ENCODE results near the gene SLCO2B1. TPM values are rescaled to one million over a fixed set of nuclear protein-coding genes. Genes with fewer than 3 reads are reported as not detected.

SLCO2B1 gene
- total RNA-seq, 1 experiment from 2014 or later, result 0.57 TPM

DNA sequence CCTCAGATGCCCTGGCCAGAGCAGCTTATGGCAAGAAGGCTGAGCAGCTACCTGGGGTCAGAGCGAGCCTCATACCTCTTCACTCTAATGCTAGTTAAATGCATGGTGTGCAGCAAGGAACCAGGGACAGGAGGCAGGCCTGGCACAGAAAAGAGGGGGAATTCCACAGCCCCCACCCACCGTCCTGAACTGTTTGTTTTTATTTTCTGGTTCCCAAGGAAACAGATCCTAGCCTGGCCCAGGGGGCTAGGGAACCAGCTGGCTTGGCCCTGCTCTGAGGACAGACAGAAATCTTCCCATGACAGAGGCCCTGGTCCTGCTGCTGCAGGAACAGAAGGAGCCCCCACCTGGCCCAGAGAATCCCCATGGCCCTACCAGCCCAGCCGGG is 40.4 kb downstream of the SLCO2B1 start:
- DNase-seq (ENCODE audit: low spot score) (no peak), ATAC-seq (no peak)
- H3K27ac Mint-ChIP-seq, result no peak overlapping the region
- H3K36me3 Mint-ChIP-seq, result no peaks in the 10 kb centered on the region
- no peaks in the 10 kb centered on the region for H3K27me3 Mint-ChIP-seq (ENCODE audit: low read depth)
- H3K4me1 Mint-ChIP-seq, result peaks cover 11% of the 10 kb centered on the region
- ChIA-PET CTCF (interaction anchor here (1.0 to 9.2 kb wide), 5 partner anchors 13 to 89 kb away, joined by 4 to 112 read pairs (median 9); no protein-coding TSS in a partner anchor), POLR2A (no interaction called here)
- TF ChIP-seq, protein P1, sequence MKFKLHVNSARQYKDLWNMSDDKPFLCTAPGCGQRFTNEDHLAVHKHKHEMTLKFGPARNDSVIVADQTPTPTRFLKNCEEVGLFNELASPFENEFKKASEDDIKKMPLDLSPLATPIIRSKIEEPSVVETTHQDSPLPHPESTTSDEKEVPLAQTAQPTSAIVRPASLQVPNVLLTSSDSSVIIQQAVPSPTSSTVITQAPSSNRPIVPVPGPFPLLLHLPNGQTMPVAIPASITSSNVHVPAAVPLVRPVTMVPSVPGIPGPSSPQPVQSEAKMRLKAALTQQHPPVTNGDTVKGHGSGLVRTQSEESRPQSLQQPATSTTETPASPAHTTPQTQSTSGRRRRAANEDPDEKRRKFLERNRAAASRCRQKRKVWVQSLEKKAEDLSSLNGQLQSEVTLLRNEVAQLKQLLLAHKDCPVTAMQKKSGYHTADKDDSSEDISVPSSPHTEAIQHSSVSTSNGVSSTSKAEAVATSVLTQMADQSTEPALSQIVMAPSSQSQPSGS (CRISPR knock-in tag; IDR thresholded peaks at IDR 0.05; ENCODE audit: borderline replicate concordance, low read depth), result no peak
- TF ChIP-seq ZNF138 (CRISPR knock-in tag; conservative IDR thresholded peaks at IDR 0.05) (no peak), MXD4 (CRISPR knock-in tag; IDR thresholded peaks at IDR 0.05; ENCODE audit: borderline replicate concordance) (no peak), SOX15 (CRISPR knock-in tag; IDR thresholded peaks at IDR 0.05) (no peak), ZBTB21 (CRISPR knock-in tag; IDR thresholded peaks at IDR 0.05; ENCODE audit: borderline replicate concordance) (no peak), CREM (CRISPR knock-in tag; IDR thresholded peaks at IDR 0.05) (no peak), ZNF121 (CRISPR knock-in tag; IDR thresholded peaks at IDR 0.05) (no peak), GABPB1 (CRISPR knock-in tag; IDR thresholded peaks at IDR 0.05) (no peak)
- TF ChIP-seq, protein P2, sequence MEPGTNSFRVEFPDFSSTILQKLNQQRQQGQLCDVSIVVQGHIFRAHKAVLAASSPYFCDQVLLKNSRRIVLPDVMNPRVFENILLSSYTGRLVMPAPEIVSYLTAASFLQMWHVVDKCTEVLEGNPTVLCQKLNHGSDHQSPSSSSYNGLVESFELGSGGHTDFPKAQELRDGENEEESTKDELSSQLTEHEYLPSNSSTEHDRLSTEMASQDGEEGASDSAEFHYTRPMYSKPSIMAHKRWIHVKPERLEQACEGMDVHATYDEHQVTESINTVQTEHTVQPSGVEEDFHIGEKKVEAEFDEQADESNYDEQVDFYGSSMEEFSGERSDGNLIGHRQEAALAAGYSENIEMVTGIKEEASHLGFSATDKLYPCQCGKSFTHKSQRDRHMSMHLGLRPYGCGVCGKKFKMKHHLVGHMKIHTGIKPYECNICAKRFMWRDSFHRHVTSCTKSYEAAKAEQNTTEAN (CRISPR knock-in tag; IDR thresholded peaks at IDR 0.05), result no peak
- TF ChIP-seq, protein P3, sequence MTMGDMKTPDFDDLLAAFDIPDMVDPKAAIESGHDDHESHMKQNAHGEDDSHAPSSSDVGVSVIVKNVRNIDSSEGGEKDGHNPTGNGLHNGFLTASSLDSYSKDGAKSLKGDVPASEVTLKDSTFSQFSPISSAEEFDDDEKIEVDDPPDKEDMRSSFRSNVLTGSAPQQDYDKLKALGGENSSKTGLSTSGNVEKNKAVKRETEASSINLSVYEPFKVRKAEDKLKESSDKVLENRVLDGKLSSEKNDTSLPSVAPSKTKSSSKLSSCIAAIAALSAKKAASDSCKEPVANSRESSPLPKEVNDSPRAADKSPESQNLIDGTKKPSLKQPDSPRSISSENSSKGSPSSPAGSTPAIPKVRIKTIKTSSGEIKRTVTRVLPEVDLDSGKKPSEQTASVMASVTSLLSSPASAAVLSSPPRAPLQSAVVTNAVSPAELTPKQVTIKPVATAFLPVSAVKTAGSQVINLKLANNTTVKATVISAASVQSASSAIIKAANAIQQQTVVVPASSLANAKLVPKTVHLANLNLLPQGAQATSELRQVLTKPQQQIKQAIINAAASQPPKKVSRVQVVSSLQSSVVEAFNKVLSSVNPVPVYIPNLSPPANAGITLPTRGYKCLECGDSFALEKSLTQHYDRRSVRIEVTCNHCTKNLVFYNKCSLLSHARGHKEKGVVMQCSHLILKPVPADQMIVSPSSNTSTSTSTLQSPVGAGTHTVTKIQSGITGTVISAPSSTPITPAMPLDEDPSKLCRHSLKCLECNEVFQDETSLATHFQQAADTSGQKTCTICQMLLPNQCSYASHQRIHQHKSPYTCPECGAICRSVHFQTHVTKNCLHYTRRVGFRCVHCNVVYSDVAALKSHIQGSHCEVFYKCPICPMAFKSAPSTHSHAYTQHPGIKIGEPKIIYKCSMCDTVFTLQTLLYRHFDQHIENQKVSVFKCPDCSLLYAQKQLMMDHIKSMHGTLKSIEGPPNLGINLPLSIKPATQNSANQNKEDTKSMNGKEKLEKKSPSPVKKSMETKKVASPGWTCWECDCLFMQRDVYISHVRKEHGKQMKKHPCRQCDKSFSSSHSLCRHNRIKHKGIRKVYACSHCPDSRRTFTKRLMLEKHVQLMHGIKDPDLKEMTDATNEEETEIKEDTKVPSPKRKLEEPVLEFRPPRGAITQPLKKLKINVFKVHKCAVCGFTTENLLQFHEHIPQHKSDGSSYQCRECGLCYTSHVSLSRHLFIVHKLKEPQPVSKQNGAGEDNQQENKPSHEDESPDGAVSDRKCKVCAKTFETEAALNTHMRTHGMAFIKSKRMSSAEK (CRISPR knock-in tag; IDR thresholded peaks at IDR 0.05; ENCODE audit: borderline replicate concordance), result no peak
- H3K4me3 Mint-ChIP-seq, result no peak overlapping the region
- H3K9me3 Mint-ChIP-seq, result no peaks in the 10 kb centered on the region

DNA sequence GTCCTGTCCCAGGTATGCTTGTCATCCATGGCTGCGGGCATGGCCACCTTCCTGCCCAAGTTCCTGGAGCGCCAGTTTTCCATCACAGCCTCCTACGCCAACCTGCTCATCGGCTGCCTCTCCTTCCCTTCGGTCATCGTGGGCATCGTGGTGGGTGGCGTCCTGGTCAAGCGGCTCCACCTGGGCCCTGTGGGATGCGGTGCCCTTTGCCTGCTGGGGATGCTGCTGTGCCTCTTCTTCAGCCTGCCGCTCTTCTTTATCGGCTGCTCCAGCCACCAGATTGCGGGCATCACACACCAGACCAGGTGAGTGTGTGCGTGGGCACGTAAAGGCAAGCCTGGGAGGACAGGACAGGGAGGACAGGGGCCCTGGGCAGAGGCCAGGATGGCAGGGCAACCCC is 42.4 kb downstream of the SLCO2B1 start:
- Mint-ChIP-seq H3K27ac (no peak overlapping the region), H3K36me3 (no peaks in the 10 kb centered on the region), H3K27me3 (ENCODE audit: low read depth) (no peaks in the 10 kb centered on the region), H3K4me3 (no peak overlapping the region), H3K4me1 (peaks cover 11% of the 10 kb centered on the region), H3K9me3 (no peaks in the 10 kb centered on the region)
- no peak for ATAC-seq
- no peak for TF ChIP-seq MYBL2 (CRISPR knock-in tag; IDR thresholded peaks at IDR 0.05)
- TF ChIP-seq, protein P4, sequence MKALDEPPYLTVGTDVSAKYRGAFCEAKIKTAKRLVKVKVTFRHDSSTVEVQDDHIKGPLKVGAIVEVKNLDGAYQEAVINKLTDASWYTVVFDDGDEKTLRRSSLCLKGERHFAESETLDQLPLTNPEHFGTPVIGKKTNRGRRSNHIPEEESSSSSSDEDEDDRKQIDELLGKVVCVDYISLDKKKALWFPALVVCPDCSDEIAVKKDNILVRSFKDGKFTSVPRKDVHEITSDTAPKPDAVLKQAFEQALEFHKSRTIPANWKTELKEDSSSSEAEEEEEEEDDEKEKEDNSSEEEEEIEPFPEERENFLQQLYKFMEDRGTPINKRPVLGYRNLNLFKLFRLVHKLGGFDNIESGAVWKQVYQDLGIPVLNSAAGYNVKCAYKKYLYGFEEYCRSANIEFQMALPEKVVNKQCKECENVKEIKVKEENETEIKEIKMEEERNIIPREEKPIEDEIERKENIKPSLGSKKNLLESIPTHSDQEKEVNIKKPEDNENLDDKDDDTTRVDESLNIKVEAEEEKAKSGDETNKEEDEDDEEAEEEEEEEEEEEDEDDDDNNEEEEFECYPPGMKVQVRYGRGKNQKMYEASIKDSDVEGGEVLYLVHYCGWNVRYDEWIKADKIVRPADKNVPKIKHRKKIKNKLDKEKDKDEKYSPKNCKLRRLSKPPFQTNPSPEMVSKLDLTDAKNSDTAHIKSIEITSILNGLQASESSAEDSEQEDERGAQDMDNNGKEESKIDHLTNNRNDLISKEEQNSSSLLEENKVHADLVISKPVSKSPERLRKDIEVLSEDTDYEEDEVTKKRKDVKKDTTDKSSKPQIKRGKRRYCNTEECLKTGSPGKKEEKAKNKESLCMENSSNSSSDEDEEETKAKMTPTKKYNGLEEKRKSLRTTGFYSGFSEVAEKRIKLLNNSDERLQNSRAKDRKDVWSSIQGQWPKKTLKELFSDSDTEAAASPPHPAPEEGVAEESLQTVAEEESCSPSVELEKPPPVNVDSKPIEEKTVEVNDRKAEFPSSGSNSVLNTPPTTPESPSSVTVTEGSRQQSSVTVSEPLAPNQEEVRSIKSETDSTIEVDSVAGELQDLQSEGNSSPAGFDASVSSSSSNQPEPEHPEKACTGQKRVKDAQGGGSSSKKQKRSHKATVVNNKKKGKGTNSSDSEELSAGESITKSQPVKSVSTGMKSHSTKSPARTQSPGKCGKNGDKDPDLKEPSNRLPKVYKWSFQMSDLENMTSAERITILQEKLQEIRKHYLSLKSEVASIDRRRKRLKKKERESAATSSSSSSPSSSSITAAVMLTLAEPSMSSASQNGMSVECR (CRISPR knock-in tag; IDR thresholded peaks at IDR 0.05; ENCODE audit: borderline replicate concordance), result no peak
- TF ChIP-seq, protein P5, sequence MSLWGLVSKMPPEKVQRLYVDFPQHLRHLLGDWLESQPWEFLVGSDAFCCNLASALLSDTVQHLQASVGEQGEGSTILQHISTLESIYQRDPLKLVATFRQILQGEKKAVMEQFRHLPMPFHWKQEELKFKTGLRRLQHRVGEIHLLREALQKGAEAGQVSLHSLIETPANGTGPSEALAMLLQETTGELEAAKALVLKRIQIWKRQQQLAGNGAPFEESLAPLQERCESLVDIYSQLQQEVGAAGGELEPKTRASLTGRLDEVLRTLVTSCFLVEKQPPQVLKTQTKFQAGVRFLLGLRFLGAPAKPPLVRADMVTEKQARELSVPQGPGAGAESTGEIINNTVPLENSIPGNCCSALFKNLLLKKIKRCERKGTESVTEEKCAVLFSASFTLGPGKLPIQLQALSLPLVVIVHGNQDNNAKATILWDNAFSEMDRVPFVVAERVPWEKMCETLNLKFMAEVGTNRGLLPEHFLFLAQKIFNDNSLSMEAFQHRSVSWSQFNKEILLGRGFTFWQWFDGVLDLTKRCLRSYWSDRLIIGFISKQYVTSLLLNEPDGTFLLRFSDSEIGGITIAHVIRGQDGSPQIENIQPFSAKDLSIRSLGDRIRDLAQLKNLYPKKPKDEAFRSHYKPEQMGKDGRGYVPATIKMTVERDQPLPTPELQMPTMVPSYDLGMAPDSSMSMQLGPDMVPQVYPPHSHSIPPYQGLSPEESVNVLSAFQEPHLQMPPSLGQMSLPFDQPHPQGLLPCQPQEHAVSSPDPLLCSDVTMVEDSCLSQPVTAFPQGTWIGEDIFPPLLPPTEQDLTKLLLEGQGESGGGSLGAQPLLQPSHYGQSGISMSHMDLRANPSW (CRISPR knock-in tag; conservative IDR thresholded peaks at IDR 0.05; ENCODE audit: low read depth), result no peak
- ChIA-PET POLR2A (no interaction called here), CTCF (interaction anchor here (1.9 to 9.2 kb wide), 3 partner anchors 11 to 53 kb away, joined by 9 to 112 read pairs (median 23); no protein-coding TSS in a partner anchor)
- no peak for DNase-seq (ENCODE audit: low spot score)
